Measurements from ENCODE around the gene RADIL.

RADIL gene

DNA sequence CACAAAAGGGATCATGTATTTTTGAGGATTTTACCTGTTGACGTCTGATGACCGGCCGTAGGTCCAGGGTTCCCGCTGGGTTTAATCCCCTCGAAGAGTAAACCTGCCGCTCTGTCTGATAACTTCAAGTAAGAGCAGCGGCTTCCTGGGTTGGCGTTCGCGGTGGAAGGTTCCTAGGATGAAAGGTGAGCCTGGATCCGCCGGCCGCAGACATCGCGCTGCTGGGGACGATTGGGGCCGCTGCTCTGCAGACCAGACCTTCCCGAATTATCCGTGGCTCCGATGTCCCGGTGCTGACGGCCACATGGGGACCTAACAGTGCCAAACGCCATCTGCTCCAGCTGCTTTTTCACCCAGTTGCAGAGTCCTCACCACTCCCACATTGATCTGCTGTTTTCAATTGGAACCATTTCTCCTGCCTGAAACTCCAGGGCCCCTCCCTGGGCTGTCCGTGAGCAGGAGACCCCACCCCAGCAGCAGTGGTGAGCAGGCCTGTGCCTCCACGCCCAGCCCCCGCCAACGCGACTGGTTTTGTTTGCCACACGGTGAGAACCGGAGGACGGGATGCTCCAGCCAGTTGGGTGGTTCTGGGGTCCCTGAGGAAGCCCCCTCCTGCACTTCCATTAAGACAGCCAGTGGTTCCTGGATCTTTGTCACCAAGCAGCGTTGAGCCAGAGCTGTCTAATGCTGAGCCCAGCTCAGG, 120.3 kb downstream of the RADIL start:
- H3K27ac ChIP-seq = no peak overlapping the region
- no peak for TF ChIP-seq CTCF (conservative IDR thresholded peaks at IDR 0.05)

DNA sequence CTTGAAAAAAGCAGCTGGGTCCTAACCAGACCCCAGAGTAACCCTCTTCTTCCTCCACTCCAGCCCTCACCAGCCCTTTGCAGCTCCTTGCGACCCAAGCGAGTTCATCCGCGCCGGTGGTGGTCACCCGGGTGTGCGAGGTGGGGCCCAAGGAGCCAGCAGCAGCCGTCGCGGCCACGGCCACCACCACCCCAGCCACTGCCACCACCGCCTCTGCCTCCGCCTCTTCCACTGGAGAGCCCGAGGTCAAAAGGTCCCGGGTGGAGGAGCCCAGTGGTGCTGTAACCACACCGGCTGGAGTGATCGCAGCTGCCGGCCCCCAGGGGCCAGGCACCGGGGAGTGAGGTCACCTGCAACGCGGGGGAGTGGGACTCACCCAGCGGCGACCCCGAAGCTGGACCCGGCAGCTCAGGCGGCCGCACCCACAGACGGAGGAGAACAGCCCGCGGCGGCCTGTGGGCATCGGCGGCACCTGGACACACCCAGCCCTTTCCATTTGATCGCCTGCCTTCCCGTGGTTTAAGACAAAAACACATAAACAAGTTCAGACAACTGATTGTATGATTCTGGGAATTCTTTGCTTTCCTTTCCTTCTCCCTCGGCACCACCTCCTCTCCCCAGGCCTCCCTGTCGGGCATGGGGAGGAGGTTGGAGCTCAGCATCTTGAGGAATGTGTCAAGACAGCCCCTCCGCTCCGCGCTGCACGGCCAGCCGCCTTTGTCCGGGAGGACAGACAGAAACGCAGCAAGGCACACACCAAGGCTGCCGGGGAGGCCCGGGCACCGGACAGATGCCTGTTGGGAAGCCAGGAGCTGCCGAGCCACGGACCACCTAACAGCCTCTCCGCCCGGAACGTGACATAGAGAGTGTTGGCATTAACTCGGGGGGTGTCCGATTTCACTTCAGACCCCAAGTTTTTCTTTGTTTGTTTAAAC, 121.1 kb downstream of the RADIL start:
- no peak overlapping the region for H3K27ac ChIP-seq
- TF ChIP-seq CTCF (conservative IDR thresholded peaks at IDR 0.05) = no peak

DNA sequence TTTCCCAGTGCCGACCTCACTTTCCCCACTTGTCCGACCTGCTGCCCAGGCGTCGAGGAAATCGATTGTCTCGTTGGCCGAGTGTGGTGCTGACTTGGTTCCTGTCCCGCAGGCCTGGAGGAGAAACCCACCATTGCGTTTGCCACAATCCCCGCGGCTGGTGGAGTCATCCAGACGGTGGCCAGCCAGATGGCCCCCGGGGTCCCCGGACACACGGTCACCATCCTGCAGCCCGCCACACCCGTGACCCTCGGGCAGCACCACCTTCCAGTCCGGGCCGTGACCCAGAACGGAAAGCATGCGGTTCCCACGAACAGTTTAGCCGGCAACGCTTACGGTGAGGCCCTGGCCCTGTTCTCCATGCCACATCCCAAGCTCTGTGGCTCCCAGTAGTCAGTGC, 122.6 kb downstream of the RADIL start:
- H3K27ac ChIP-seq = no peak overlapping the region
- TF ChIP-seq CTCF (conservative IDR thresholded peaks at IDR 0.05) = no peak

GRCh38 chr7:4759211-4759610, 124.3 kb downstream of the RADIL start:
- no peak for TF ChIP-seq CTCF (conservative IDR thresholded peaks at IDR 0.05)
- H3K27ac ChIP-seq = no peak overlapping the region

GRCh38 chr7:4758791-4759190, 124.7 kb downstream of the RADIL start:
- H3K27ac ChIP-seq = no peak overlapping the region
- TF ChIP-seq CTCF (conservative IDR thresholded peaks at IDR 0.05) = no peak

DNA sequence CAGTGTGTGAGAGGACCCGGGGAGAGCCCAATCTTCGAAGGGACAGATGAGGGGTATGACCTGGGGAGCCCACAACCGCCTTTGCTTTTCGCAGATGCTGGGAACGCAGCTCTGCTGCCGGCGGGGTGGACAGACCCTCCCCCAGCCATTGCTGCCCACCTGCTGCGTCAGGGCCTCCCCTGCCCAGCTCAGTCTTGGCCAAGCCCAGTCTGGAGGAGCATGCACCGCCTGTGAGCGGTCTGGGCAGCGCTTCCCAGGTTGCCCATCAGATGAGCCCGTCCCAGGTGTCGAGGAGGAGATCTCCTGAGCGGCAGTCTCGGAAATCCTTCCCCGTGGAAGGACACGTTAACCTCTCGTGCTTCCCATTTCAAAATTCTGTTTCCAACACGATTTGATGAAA, 125.4 kb downstream of the RADIL start:
- TF ChIP-seq CTCF (conservative IDR thresholded peaks at IDR 0.05) = no peak
- H3K27ac ChIP-seq = no peak overlapping the region

DNA sequence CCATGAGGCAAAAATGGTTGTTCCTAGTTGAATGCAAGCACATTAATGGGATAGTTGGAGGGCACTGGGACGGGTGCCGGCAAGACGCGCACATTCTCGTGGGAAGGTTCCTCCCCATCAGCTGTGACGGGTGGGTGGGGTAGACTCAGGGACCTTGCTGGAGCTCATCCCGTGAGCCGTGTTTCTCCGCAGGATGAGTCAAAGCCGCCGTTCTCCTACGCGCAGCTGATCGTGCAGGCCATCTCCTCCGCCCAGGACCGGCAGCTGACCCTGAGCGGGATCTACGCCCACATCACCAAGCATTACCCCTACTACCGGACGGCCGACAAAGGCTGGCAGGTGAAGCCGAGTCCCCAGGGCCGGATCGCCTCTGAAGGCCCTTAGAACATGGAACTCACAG, 128.5 kb downstream of the RADIL start:
- TF ChIP-seq CTCF (conservative IDR thresholded peaks at IDR 0.05) = no peak
- H3K27ac ChIP-seq = no peak overlapping the region
